Measurements from ENCODE around the gene ADGRB3. TPM values are rescaled to one million over a fixed set of nuclear protein-coding genes. Genes with fewer than 3 reads are reported as not detected.

Gene ADGRB3
- total and polyA plus RNA-seq, 5 donors: 0.88 to 2.6 (median 1.5) TPM

- WGBS: 58% methylated on average over 3 of the region's 3 CpGs
- no peak for ATAC-seq
Observed at GRCh38 chr6:69026715-69027114, 391.6 kb downstream of the ADGRB3 start.

GRCh38 chr6:69027861-69028260, 392.8 kb downstream of the ADGRB3 start:
- Histone ChIP-seq H3K9me3 (ENCODE audit: control insufficient read depth, low read length) (no peaks in the 10 kb centered on the region), H3K27ac (ENCODE audit: low read length) (no peak overlapping the region), H3K27me3 (ENCODE audit: control insufficient read depth, insufficient read depth) (no peaks in the 10 kb centered on the region), H3K4me1 (ENCODE audit: control insufficient read depth, insufficient read depth, low read length) (no peaks in the 10 kb centered on the region), H3K4me3 (ENCODE audit: low read length) (no peak overlapping the region)
- intact Hi-C loops (cut with DNase I): no loop called here
- DNase-seq: no peak
- ATAC-seq: no peak
- WGBS: 69% methylated on average over 1 of the region's 1 CpG

More at GRCh38 chr6:69026715-69027114, 391.6 kb downstream of the ADGRB3 start:
- DNase-seq: no peak
- Histone ChIP-seq H3K27ac (ENCODE audit: low read length) (no peak overlapping the region), H3K27me3 (ENCODE audit: control insufficient read depth, insufficient read depth) (no peaks in the 10 kb centered on the region), H3K9me3 (ENCODE audit: control insufficient read depth, low read length) (no peaks in the 10 kb centered on the region), H3K4me1 (ENCODE audit: control insufficient read depth, insufficient read depth, low read length) (no peaks in the 10 kb centered on the region), H3K4me3 (ENCODE audit: low read length) (no peak overlapping the region)
- intact Hi-C loops (cut with DNase I): no loop called here

DNA sequence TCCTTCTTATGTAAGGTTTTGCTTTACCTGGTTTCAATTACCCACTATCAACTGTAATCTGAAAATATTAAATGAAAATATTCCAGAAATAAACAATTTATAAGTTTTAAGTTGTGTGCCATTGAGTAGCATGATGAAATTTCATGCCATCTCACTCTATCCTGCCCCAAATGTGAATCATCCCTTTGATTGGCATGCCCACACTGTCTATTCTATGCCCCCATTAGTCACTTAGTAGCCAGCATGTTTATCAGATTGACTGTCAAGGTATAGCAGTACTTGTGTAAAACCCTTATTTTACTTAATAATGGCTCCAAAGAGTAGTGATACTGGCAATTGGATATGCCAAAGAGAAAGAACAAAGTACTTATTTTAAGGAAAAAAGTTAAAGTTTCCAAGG, 403.8 kb downstream of the ADGRB3 start:
- no peaks in the 10 kb centered on the region for H3K9me3 ChIP-seq (ENCODE audit: control insufficient read depth, low read length)
- H3K27me3 ChIP-seq (ENCODE audit: control insufficient read depth, insufficient read depth): no peaks in the 10 kb centered on the region
- no peaks in the 10 kb centered on the region for H3K4me1 ChIP-seq (ENCODE audit: control insufficient read depth, insufficient read depth, low read length)
- intact Hi-C loops (cut with DNase I): no loop called here
- DNase-seq (no peak), ATAC-seq (no peak)
- H3K4me3 ChIP-seq (ENCODE audit: low read length): no peak overlapping the region
- no peak overlapping the region for H3K27ac ChIP-seq (ENCODE audit: low read length)

DNA sequence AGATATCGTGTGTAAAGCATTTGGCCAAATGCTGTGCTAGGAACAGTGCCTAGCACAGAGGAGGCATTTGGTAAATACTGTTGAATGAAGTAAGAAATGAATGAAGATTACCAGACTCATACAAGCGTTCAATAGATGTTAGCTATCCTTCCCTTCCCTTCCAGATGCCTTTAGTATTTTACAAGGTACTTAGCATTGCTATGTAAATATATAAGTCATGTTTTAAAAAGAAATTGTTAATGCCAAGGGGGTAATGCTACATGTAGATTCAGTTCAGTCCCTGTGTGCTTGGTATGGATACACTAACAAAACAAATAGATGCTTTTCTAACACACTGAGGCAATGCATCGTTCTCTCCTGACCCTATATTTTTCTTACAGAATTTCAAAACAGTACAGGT, 407.2 kb downstream of the ADGRB3 start:
- Histone ChIP-seq H3K9me3 (ENCODE audit: control insufficient read depth, low read length) (no peaks in the 10 kb centered on the region), H3K27ac (ENCODE audit: low read length) (no peak overlapping the region), H3K27me3 (ENCODE audit: control insufficient read depth, insufficient read depth) (no peaks in the 10 kb centered on the region), H3K4me1 (ENCODE audit: control insufficient read depth, insufficient read depth, low read length) (no peaks in the 10 kb centered on the region), H3K4me3 (ENCODE audit: low read length) (no peak overlapping the region)
- DNase-seq (no peak), ATAC-seq (no peak)
- intact Hi-C loops (cut with DNase I): no loop called here
- 80% methylated on average over 3 of the region's 3 CpGs for WGBS

GRCh38 chr6:69044534-69044933, 409.5 kb downstream of the ADGRB3 start:
- no peak overlapping the region for H3K4me3 ChIP-seq (ENCODE audit: low read length)
- DNase-seq (no peak), ATAC-seq (no peak)
- 60% methylated on average over 3 of the region's 3 CpGs for WGBS
- H3K4me1 ChIP-seq (ENCODE audit: control insufficient read depth, insufficient read depth, low read length): no peaks in the 10 kb centered on the region
- H3K27me3 ChIP-seq (ENCODE audit: control insufficient read depth, insufficient read depth): no peaks in the 10 kb centered on the region
- no peaks in the 10 kb centered on the region for H3K9me3 ChIP-seq (ENCODE audit: control insufficient read depth, low read length)
- intact Hi-C loops (cut with DNase I): no loop called here
- no peak overlapping the region for H3K27ac ChIP-seq (ENCODE audit: low read length)

DNA sequence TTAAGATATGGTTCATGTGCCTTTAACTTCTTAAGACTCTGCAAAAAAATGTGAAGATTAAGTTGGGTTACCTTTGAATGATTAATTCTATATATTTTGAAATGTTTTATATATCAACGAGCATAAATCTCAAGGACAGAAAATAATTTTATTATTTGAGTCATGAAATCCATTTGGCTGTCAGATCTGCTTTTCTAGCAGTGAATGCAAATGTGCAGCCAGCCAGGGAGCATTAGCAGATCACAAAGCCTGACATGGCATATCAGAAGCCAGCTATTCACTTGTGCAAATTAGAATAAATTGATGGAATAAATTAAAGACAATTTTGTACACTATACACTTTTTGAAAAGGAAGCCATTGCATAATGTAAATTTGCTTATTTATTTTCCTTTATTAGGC, 424.3 kb downstream of the ADGRB3 start:
- no peak overlapping the region for H3K4me3 ChIP-seq (ENCODE audit: low read length)
- H3K27me3 ChIP-seq (ENCODE audit: control insufficient read depth, insufficient read depth): no peaks in the 10 kb centered on the region
- ATAC-seq (no peak), DNase-seq (no peak)
- 57% methylated on average over 1 of the region's 1 CpG for WGBS
- no peak overlapping the region for H3K27ac ChIP-seq (ENCODE audit: low read length)
- H3K4me1 ChIP-seq (ENCODE audit: control insufficient read depth, insufficient read depth, low read length): no peaks in the 10 kb centered on the region
- intact Hi-C loops (cut with DNase I): no loop called here
- H3K9me3 ChIP-seq (ENCODE audit: control insufficient read depth, low read length): no peaks in the 10 kb centered on the region

DNA sequence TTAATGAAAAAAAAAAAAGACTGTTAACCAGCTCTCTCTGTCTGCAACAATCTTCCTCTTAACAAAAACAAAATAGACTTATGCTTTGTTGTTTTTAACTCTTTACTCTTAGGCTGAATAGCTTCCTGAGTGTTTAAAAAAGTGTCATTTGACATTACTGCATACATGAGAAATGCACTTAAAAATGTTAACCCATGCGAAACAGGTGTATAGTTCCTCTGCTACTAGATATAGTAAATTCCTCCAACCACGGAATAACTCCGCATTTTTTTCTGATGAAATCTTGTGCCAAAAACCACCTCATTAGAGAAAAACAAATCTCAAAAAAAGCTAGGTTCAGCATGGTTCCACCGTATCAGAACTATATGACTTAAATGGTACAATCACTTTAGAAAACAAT, 426.0 kb downstream of the ADGRB3 start:
- Histone ChIP-seq H3K4me3 (ENCODE audit: low read length) (no peak overlapping the region), H3K27ac (ENCODE audit: low read length) (no peak overlapping the region), H3K9me3 (ENCODE audit: control insufficient read depth, low read length) (no peaks in the 10 kb centered on the region), H3K27me3 (ENCODE audit: control insufficient read depth, insufficient read depth) (no peaks in the 10 kb centered on the region), H3K4me1 (ENCODE audit: control insufficient read depth, insufficient read depth, low read length) (no peaks in the 10 kb centered on the region)
- DNase-seq: no peak
- intact Hi-C loops (cut with DNase I): no loop called here
- WGBS: 87% methylated on average over 4 of the region's 4 CpGs
- no peak for ATAC-seq

GRCh38 chr6:69063401-69063800, 428.3 kb downstream of the ADGRB3 start:
- Histone ChIP-seq H3K4me1 (ENCODE audit: control insufficient read depth, insufficient read depth, low read length) (no peaks in the 10 kb centered on the region), H3K27ac (ENCODE audit: low read length) (no peak overlapping the region), H3K4me3 (ENCODE audit: low read length) (no peak overlapping the region), H3K27me3 (ENCODE audit: control insufficient read depth, insufficient read depth) (no peaks in the 10 kb centered on the region), H3K9me3 (ENCODE audit: control insufficient read depth, low read length) (no peaks in the 10 kb centered on the region)
- DNase-seq (no peak), ATAC-seq (no peak)
- WGBS: 89% methylated on average over 2 of the region's 2 CpGs
- intact Hi-C loops (cut with DNase I): no loop called here

DNA sequence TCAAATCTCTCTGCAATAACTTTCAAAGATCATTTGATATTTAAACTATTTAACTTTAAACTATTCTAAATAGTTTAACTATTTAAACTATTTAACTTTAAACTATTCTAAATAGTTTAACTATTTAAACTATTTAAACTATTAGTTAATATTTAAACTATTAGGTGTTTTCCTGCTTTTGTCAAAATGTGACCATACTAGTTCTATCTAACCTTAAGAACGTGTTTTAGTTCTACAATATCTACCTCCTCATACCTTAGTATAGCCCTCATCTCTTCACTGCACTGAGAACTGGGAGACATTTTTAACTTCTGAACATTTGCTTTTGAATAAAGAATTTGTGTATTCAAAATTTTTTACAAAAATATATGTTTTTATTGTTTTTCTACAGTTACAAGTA, 429.1 kb downstream of the ADGRB3 start:
- H3K27me3 ChIP-seq (ENCODE audit: control insufficient read depth, insufficient read depth): no peaks in the 10 kb centered on the region
- H3K9me3 ChIP-seq (ENCODE audit: control insufficient read depth, low read length): no peaks in the 10 kb centered on the region
- 77% methylated on average over 1 of the region's 1 CpG for WGBS
- H3K4me1 ChIP-seq (ENCODE audit: control insufficient read depth, insufficient read depth, low read length): no peaks in the 10 kb centered on the region
- intact Hi-C loops (cut with DNase I): no loop called here
- H3K4me3 ChIP-seq (ENCODE audit: low read length): no peak overlapping the region
- no peak for ATAC-seq
- DNase-seq: no peak
- no peak overlapping the region for H3K27ac ChIP-seq (ENCODE audit: low read length)

DNA sequence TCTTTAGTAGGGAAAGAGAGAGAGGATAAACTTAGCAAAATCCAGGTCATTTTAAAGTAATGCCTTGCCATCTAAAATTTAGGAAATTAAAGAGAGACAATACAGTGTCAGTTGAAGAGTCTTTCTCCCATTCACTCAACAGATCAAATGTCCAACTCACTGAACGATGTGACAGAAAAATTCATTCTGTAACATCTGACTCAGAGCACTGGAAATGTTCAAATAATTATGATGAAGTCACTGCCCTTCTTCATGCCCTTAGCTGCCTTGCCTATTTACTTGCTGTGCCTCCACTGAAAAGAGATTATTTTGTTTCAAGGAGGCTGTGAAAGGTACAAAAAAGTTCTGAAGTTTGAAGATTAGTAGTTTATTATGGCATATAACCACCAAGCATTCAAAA, 434.8 kb downstream of the ADGRB3 start:
- Histone ChIP-seq H3K4me1 (ENCODE audit: control insufficient read depth, insufficient read depth, low read length) (no peaks in the 10 kb centered on the region), H3K4me3 (ENCODE audit: low read length) (no peak overlapping the region), H3K27me3 (ENCODE audit: control insufficient read depth, insufficient read depth) (no peaks in the 10 kb centered on the region), H3K27ac (ENCODE audit: low read length) (no peak overlapping the region), H3K9me3 (ENCODE audit: control insufficient read depth, low read length) (no peaks in the 10 kb centered on the region)
- no peak for DNase-seq
- ATAC-seq: no peak
- intact Hi-C loops (cut with DNase I): no loop called here
- 73% methylated on average over 1 of the region's 1 CpG for WGBS

- no peaks in the 10 kb centered on the region for H3K9me3 ChIP-seq (ENCODE audit: control insufficient read depth, low read length)
- no peak overlapping the region for H3K27ac ChIP-seq (ENCODE audit: low read length)
- DNase-seq: no peak
- no peaks in the 10 kb centered on the region for H3K4me1 ChIP-seq (ENCODE audit: control insufficient read depth, insufficient read depth, low read length)
- intact Hi-C loops (cut with DNase I): no loop called here
- H3K4me3 ChIP-seq (ENCODE audit: low read length): no peak overlapping the region
- WGBS: 78% methylated on average over 1 of the region's 1 CpG
- H3K27me3 ChIP-seq (ENCODE audit: control insufficient read depth, insufficient read depth): no peaks in the 10 kb centered on the region
- ATAC-seq: no peak
Observed at GRCh38 chr6:69072796-69073195, 437.7 kb downstream of the ADGRB3 start.

DNA sequence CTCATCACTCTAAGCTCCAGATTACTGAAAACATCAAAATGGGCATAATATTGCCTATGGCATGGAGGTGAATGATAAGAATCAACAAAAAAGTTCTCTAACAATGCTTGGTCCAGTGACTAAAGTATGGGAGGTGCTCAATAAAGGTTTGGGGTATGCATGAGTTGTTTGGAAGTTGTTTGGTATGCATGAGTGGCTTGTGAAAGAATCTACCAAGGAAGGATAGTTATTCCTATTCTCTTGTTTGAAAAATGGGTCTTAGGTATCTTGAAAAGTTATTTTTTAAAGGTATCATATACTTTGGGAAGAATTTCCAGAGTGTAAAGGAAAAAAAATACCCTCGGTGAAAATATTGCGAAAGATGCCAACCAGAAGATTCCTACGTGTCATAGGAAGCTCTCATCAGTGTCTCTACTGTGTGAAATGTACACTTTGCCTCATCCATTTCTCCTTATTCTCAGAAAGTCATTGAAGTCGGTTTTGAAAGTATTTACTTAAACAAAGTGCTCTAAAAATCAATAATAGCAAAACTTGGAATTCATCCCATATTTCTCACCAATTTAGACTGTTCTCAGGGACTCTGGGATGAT, 449.8 kb downstream of the ADGRB3 start:
- Histone ChIP-seq H3K4me3 (ENCODE audit: low read length) (no peak overlapping the region), H3K9me3 (ENCODE audit: control insufficient read depth, low read length) (no peaks in the 10 kb centered on the region), H3K27ac (ENCODE audit: low read length) (no peak overlapping the region), H3K4me1 (ENCODE audit: control insufficient read depth, insufficient read depth, low read length) (no peaks in the 10 kb centered on the region), H3K27me3 (ENCODE audit: control insufficient read depth, insufficient read depth) (no peaks in the 10 kb centered on the region)
- intact Hi-C loops (cut with DNase I): no loop called here
- WGBS: 85% methylated on average over 4 of the region's 4 CpGs
- DNase-seq (no peak), ATAC-seq (no peak)
